ENCODE data around the gene CLK2. TPM values are rescaled to one million over a fixed set of nuclear protein-coding genes. Genes with fewer than 3 reads are reported as not detected.

CLK2 gene
- total and polyA plus RNA-seq, 2 donors (not counting 3 experiments of a cell fraction or from before 2014, with no cell fraction given) = 69.1 to 80.9 TPM

DNA sequence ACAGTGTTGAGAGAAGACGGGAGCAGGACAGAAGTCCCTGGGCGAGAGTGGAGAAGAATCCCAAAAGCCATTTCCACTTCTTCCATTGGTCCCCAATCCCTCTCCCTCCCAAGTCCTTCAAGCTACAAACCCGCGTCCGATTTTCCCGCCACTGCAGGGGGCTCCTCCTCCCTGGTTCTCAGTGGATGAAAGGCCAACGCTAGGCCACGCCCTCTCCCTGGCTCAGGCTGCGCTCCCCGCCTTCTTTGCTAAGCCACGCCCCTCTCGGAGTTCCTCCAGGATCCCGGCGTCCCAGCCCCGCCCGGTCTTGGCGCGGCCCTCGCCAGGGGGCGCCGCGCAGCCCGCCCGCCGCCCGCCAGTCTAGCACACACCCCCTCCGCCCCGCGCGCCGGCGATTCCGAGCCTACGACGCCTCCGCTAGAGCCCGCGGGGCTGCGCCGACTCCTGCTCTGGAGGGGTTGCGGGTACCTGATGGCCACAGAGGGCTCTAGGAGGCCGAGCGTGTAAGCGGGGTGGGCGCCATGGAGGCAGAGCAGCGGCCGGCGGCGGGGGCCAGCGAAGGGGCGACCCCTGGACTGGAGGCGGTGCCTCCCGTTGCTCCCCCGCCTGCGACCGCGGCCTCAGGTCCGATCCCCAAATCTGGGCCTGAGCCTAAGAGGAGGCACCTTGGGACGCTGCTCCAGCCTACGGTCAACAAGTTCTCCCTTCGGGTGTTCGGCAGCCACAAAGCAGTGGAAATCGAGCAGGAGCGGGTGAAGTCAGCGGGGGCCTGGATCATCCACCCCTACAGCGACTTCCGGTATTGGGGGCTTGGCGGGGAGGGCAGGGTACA is 4.0 kb upstream of the CLK2 start, which contains the start of gene HCN3:
Gene HCN3 (plus strand): TSS at position 394 of the 832 bp plus-strand sequence. CDS start 128 bp downstream, at position 522.
- no peak within 1 kb of the TSS for H3K27ac ChIP-seq (ENCODE audit: insufficient read depth, low read depth, low read length)
- POLR2A ChIA-PET = no interaction called here
- CTCF ChIA-PET = interaction anchor here (0.6 to 1.2 kb wide), 18 partner anchors 9 to 308 kb away, joined by 3 to 12 read pairs (median 4); partner anchors contain the start of genes FDPS, RUSC1 and SCAMP3

More for the DNA sequence above, 4.0 kb upstream of the CLK2 start, which contains the start of gene HCN3:
- intact Hi-C loops (cut with micrococcal nuclease) = loop anchor here (1.0 kb wide), 3 partner anchors 15 to 46 kb away; partner anchors contain the start of genes FDPS and SCAMP3
- Histone ChIP-seq H3K4me3 (replicated peaks in 1 of 3; ENCODE audit: insufficient read depth in 1 of 3, low read depth in 1 of 3, low read length in 3 of 3) (peak within 1 kb of the TSS; percentile 15 to 68 (median 53)), H3K36me3 (ENCODE audit: control insufficient read depth in 2 of 2, extremely low read depth in 1 of 2, insufficient read depth in 2 of 2, low read length in 2 of 2) (no peaks in the 10 kb centered on the region), H3K4me2 (ENCODE audit: insufficient read depth, low read length) (peak within 1 kb of the TSS; percentile 67), H3K27me3 (ENCODE audit: control insufficient read depth in 2 of 2, insufficient read depth in 2 of 2, low read length in 2 of 2) (peaks cover 0 to 2% of the 10 kb centered on the region in 2 experiments), H3K79me2 (ENCODE audit: control insufficient read depth, insufficient read depth, low read length) (peaks cover 7% of the 10 kb centered on the region), H3K9me3 (replicated peaks; ENCODE audit: control insufficient read depth, insufficient read depth, low read length) (no peaks in the 10 kb centered on the region), H3K9me1 (replicated peaks; ENCODE audit: control insufficient read depth, extremely low read depth, insufficient read depth, low read length) (no peaks in the 10 kb centered on the region), H4K20me1 (replicated peaks; ENCODE audit: control insufficient read depth, extremely low read depth, insufficient read depth, low read length) (no peaks in the 10 kb centered on the region), H2AFZ (ENCODE audit: low read depth, low read length) (peak within 1 kb of the TSS; percentile 89), H3K4me1 (ENCODE audit: control insufficient read depth, extremely low read depth, insufficient read depth, low read length) (peaks cover 15% of the 10 kb centered on the region), H3K9ac (replicated peaks; ENCODE audit: extremely low read depth, insufficient read depth, low read length) (no peak within 1 kb of the TSS)
- BruUV-seq (replicated peaks) = no TSS peak
- DNase-seq (ENCODE audit: low read depth, low spot score) (peak; percentile 97), FAIRE-seq (peak; percentile 95)
- TF ChIP-seq GATA2 (IDR thresholded peaks at IDR 0.05; ENCODE audit: insufficient read depth, insufficient read length, low read depth, low read length) = no peak
- TF ChIP-seq JUN (IDR thresholded peaks at IDR 0.05; ENCODE audit: borderline replicate concordance, insufficient read depth, insufficient read length, low read depth) = no peak
- TF ChIP-seq, protein P1, sequence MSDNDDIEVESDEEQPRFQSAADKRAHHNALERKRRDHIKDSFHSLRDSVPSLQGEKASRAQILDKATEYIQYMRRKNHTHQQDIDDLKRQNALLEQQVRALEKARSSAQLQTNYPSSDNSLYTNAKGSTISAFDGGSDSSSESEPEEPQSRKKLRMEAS (IDR thresholded peaks at IDR 0.05; ENCODE audit: insufficient read depth, insufficient read length) = peak; percentile 23
- TF ChIP-seq, protein P2, sequence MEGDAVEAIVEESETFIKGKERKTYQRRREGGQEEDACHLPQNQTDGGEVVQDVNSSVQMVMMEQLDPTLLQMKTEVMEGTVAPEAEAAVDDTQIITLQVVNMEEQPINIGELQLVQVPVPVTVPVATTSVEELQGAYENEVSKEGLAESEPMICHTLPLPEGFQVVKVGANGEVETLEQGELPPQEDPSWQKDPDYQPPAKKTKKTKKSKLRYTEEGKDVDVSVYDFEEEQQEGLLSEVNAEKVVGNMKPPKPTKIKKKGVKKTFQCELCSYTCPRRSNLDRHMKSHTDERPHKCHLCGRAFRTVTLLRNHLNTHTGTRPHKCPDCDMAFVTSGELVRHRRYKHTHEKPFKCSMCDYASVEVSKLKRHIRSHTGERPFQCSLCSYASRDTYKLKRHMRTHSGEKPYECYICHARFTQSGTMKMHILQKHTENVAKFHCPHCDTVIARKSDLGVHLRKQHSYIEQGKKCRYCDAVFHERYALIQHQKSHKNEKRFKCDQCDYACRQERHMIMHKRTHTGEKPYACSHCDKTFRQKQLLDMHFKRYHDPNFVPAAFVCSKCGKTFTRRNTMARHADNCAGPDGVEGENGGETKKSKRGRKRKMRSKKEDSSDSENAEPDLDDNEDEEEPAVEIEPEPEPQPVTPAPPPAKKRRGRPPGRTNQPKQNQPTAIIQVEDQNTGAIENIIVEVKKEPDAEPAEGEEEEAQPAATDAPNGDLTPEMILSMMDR (IDR thresholded peaks at IDR 0.05; ENCODE audit: extremely low read depth in 1 of 2, insufficient read depth in 1 of 2, low read depth in 1 of 2, low read length in 2 of 2) = peak; percentile 54 to 76
- no peak for TF ChIP-seq FOS (IDR thresholded peaks at IDR 0.05; ENCODE audit: borderline replicate concordance, insufficient read depth, low read length)
- TF ChIP-seq MYC (IDR thresholded peaks at IDR 0.05; ENCODE audit: low read depth, low read length) = no peak
- TF ChIP-seq EZH2 (IDR thresholded peaks at IDR 0.05; ENCODE audit: borderline replicate concordance, low read depth, low read length, severe bottlenecking) = peak; percentile 17
- no peak for TF ChIP-seq POLR2A (IDR thresholded peaks at IDR 0.05; ENCODE audit: low read depth, low read length)
- TF ChIP-seq POLR2AphosphoS5 (IDR thresholded peaks at IDR 0.05; ENCODE audit: insufficient read depth, low read depth, low read length) = no peak
- dilution Hi-C loops (cut with MboI; ENCODE audit: extremely low pct_ligation_motif_present, low sequenced_read_pairs) = no loop called here

Data from endothelial cell of umbilical vein (primary cell).